Left kidney (tissue), 2 donors: Measurements from ENCODE around the gene PADI1. TPM values are rescaled to one million over a fixed set of nuclear protein-coding genes. Genes with fewer than 3 reads are reported as not detected.
A peak's percentile ranks its signal among the peaks of the same experiment; 100 is the strongest.

Source experiments
- DNase-seq: peaks from one replicate; pipeline ENCODE4 v3.0.0-alpha.2; 2013
- polyA plus RNA-seq: library from polyadenylated mRNA; unstranded; fragments of 120-200 nt; gene quantifications from one replicate; pipeline ENCODE4 v1.2.1, GENCODE V29; 2013; ENCODE audit not compliant: insufficient read length

PADI1 gene
- polyA plus RNA-seq, 1 donor, result 0.10 TPM

- peak; percentile 77 for DNase-seq
These were observed 40.2 kb downstream of the PADI1 start for GRCh38 chr1:17244821-17245740.

GRCh38 chr1:17245816-17246325, 40.9 kb downstream of the PADI1 start:
- no peak for DNase-seq

GRCh38 chr1:17246971-17247370, 42.0 kb downstream of the PADI1 start:
- DNase-seq, result no peak

GRCh38 chr1:17248781-17249180, 43.9 kb downstream of the PADI1 start, which contains the start of gene PADI3:
Gene PADI3, plus strand, starts transcription at chr1:17249098. Its CDS starts 40 bp downstream, at chr1:17249138.
- no peak for DNase-seq

DNA sequence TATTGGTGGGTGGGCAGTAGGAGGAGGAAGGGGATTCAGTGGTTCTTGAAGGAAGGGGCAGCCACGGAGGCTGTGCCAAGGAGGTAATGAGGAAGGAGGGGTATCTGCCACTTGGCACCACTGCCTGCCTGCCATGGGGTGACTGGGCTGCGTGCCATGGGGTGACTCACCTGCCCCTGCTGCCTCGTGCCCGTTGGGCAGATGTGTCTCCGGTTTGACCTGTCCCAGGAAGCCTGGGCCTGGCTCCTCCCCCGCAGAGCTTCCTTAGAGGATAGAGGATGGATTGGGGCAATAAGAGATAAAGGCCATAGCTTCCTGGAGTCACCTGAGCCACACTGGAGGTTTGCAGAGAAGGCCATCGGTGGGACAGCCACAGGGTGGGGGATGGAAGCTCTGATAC, 45.7 kb downstream of the PADI1 start:
- DNase-seq, result no peak

DNA sequence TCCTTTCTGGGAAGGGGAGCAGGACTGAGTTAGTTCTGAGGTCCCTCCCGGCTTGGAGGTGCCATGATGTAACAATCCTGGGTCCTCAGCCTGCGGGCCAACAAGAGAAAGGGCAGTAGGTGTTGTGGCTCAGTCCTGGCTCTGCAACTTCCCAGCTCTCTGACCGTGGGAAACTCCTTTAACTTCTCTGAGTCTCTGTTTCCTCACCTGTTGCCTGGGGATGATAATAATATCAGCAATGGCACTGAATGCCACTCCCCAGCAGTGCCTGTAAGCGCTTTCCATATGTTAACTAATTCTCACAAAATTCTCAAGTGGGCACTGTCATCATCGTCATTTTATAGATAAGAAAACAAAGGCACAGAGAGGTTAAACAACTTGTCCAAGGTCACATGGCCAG, 46.3 kb downstream of the PADI1 start:
- no peak for DNase-seq

GRCh38 chr1:17251701-17252376, 46.9 kb downstream of the PADI1 start:
- DNase-seq, result no peak

- no peak for DNase-seq
These were observed 50.4 kb downstream of the PADI1 start for GRCh38 chr1:17255336-17255735.

GRCh38 chr1:17258116-17258757, 53.3 kb downstream of the PADI1 start:
- DNase-seq, result no peak

DNA sequence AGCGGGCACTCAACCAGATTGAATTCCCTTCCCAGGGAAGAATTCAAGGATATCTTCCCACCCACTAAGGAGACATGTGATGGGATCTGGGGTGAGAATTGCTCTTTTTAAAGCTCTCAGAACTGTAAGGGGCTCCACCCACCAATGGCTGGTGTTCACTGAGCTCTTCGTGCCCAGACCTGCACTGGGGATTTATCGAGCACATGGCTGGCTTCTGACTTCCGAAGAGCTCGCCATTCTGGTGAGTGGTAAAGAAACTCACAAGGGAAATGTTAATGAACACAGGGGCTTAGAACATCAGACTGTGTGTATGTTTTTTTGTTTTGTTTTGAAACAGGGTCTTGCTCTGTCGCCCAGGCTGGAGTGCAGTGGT, 53.8 kb downstream of the PADI1 start:
- no peak for DNase-seq

- DNase-seq, result no peak
These were observed 54.4 kb downstream of the PADI1 start for GRCh38 chr1:17259233-17259873.

GRCh38 chr1:17260264-17260663, 55.3 kb downstream of the PADI1 start:
- no peak for DNase-seq

GRCh38 chr1:17260738-17261137, 55.8 kb downstream of the PADI1 start:
- DNase-seq, result no peak

DNA sequence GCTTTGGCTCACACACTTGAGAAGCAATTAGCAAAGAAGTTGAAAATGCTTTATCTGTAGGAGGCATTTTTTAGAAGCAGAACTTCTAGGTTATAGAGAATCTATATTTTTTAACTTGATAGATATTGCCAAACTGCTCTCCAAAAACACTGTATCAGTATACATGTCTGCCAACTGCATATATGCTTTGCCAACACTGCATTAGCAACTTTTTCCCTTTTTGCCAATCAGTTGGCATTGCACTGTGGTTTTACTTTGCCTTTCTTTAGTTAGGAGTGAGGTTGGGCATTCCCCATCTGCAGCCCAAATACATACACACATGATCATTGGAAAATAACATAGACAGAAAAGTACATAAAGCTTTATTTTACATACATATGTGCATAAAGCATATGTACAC, 59.0 kb downstream of the PADI1 start:
- DNase-seq, result no peak

GRCh38 chr1:17264470-17264869, 59.5 kb downstream of the PADI1 start:
- DNase-seq, result no peak

- DNase-seq, result no peak
These were observed 60.2 kb downstream of the PADI1 start for GRCh38 chr1:17265162-17265561.

DNA sequence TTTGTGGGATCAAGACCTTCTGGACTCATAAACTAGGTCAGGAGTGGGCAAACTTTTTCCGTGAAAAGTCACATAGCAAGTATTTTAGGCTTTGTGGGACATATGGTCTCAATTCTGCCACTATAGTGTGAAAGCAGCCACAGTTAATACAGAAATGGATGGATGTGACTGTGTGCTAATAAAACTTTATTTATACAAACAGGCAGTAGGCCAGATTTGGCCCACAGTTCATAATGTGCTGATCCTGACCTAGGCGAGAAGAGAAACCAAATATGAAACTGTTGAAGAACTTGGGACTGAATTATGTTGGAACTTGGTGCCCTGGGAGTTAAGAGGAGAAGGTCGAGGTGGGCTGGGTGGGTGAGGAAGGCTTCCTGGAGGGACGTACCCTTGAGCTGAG, 61.0 kb downstream of the PADI1 start:
- DNase-seq, result no peak

- DNase-seq, result no peak
These were observed 66.2 kb downstream of the PADI1 start for GRCh38 chr1:17270891-17271765.

DNA sequence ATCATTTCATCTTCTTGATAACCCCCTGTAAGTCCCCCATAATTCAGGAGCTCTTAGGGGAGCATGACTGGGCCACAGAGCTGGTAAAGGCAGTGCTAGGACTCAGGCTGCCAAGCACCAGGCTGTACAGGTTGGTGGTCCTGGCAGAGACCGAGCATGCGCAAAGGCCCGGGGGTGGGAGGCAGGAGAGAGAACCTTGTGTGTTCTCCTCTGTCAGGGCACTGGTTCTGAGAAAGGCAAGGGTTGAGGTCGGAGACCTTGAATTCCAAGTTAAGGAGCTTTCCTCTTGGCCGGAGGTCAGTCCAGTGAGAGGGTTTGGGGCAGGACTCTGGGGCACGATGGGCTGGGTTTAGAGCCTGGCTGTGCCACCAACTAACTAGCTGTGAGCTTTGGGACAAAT, 67.1 kb downstream of the PADI1 start:
- DNase-seq, result no peak

- DNase-seq, result no peak
These were observed 67.7 kb downstream of the PADI1 start for GRCh38 chr1:17272646-17273045.

DNA sequence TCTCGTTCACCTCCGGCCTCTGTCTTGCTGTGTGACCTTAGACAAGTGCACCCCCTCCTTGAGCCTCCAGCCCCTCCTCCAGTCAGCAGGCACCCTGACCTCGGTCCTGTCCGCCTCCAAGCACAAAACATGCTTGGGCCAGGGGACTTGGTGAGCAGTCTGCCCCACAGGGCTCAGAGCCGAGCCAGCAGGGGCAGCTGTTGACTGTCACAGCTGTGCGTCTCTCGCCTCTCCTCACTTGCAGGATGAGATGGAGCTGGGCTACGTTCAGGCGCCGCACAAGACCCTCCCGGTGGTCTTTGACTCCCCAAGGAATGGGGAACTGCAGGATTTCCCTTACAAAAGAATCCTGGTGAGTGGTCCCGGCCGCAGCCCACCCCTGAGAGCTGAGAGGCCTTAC, 68.2 kb downstream of the PADI1 start:
- DNase-seq, result no peak
